ENCODE measurements around the gene ICOS.

- TF ChIP-seq, protein P1, sequence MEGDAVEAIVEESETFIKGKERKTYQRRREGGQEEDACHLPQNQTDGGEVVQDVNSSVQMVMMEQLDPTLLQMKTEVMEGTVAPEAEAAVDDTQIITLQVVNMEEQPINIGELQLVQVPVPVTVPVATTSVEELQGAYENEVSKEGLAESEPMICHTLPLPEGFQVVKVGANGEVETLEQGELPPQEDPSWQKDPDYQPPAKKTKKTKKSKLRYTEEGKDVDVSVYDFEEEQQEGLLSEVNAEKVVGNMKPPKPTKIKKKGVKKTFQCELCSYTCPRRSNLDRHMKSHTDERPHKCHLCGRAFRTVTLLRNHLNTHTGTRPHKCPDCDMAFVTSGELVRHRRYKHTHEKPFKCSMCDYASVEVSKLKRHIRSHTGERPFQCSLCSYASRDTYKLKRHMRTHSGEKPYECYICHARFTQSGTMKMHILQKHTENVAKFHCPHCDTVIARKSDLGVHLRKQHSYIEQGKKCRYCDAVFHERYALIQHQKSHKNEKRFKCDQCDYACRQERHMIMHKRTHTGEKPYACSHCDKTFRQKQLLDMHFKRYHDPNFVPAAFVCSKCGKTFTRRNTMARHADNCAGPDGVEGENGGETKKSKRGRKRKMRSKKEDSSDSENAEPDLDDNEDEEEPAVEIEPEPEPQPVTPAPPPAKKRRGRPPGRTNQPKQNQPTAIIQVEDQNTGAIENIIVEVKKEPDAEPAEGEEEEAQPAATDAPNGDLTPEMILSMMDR (IDR thresholded peaks at IDR 0.05), result no peak
- no peak for TF ChIP-seq POLR2A (IDR thresholded peaks at IDR 0.05)
Observed at GRCh38 chr2:203994735-203995134, 58.2 kb downstream of the ICOS start.
